Stimulated activated CD8-positive, alpha-beta memory T cell treated with anti-CD3 and anti-CD28 coated beads, Interleukin-15, amount 100 ng/mL, for 1 hour (primary cell): ENCODE results near the gene FTMT.
"Not testable (repeated sequence)": the region's sequence is repeated elsewhere in the genome, so short reads cannot be mapped to it uniquely, and the experiment has no call there.

ENCODE experiments used
- DNase-seq: peaks from one replicate; pipeline ENCODE4 v3.0.0-alpha.2; 2020; ENCODE audit warnings: low read depth

The FTMT gene

DNA sequence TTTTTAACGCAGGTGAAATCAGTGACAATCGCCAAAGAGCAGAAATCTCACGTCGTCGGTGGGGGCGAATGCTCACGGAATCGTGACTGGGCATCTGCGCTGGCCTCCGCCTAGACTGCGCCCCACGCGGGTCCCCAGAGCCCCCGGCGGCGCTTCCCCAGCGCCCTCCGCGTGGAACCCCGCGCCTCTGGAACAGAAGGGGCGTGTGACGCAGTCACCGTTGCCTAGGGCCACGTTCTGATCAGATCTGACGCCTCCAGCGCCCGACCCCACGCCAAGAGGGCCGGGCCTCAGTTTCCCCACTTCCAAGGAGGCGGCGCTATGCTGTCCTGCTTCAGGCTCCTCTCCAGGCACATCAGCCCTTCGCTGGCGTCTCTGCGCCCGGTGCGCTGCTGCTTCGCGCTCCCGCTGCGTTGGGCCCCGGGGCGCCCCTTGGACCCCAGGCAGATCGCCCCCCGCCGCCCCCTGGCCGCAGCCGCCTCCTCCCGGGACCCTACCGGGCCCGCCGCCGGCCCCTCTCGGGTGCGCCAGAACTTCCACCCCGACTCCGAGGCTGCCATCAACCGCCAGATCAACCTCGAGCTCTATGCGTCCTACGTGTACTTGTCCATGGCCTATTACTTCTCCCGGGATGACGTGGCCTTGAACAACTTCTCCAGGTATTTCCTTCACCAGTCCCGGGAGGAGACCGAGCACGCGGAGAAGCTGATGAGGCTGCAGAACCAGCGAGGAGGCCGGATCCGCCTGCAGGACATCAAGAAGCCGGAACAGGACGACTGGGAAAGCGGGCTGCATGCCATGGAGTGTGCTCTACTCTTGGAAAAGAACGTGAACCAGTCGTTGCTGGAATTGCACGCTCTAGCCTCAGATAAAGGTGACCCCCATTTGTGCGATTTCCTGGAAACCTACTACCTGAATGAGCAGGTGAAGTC, at the start of gene FTMT:
Gene FTMT (plus strand): TSS at position 240 of the 932 bp plus-strand sequence. CDS start 82 bp downstream, at position 322.
- no peak for DNase-seq

- DNase-seq = not testable (repeated sequence)
Observed at GRCh38 chr5:121805251-121805650, 46.4 kb upstream of the FTMT start.

GRCh38 chr5:121805911-121806310, 45.8 kb upstream of the FTMT start:
- DNase-seq = no peak

DNA sequence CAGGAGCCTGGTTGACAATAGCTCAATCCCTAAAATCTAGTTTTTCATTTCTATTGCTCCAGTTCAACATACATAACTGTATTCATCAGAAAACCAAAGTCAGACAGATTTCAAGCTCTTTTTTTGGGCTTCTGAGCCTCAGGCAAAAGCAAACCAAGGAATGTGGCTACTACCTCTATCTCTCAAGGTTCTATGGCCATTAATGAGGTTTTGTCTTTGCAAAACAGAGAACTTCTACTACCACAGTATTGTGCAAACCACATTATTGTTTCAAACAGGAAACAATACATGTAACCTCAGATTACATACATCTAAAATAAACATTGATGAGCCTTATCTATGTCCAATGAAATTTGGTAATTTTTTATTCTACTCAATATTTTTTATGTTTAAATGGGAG, 35.5 kb upstream of the FTMT start:
- DNase-seq = no peak

DNA sequence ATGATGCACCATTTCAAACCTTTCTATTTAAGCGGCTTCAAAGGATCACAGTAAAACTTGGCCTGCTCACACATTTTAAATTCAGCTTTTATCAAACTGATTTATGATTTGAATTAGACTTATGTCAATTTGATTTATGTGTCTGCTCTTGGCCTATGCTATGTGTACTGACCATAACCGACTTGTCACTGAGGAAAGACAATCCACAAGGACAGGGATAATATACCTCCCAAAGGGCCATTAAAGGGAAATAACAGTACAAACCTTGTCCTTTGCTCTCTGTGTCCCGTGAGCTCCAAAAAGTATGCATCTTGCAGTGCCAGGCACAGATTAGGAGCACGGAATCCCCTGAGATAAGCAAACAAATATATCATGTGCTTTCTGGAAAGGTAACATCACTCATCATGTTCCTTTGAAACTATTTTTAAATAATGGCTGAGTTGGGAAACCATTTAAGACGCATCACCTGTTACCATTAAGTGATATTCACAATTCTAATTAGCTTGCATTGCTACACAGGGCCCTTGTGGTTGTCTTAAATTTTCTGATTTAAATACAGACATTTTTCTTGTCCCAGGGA, 31.9 kb upstream of the FTMT start:
- DNase-seq = no peak

- no peak for DNase-seq
Observed at GRCh38 chr5:121833617-121834016, 18.1 kb upstream of the FTMT start.

DNA sequence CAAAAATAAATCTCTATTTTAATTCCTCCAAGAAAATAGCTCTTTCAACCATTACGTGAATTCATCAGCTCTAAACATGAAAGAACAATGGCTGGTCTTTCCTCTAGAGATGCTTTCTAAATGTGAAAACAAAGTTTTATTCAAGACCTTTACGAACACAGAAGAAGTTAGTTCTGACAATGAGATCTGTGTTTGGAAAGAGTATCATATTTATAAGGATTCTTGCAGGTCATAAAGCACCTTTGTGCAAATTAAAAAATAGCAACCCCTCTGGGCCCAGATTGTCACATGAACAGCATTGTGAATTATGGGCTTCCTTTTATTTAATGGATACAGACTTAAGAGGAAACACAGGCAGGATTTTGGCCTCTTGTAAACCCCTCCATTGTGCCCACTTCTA, 17.7 kb upstream of the FTMT start:
- DNase-seq = no peak

DNA sequence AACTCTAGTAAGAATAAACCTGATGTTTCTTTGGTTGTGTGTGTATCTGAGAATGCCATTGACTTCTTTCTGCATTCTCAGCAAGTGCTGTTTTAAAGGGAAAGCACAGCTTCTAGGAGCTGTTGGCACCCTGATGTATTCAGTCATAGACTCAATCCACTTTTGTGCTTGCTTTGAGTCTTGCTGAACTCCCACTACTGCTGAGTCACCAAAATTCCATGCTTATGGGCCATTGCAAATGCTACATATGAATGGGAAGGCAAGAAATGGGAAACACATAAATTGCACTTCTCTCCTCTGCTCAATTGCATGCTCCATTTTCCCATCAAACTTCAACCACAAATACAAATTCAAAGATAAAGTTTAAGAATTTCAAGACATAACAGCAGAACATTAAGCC, 9.8 kb upstream of the FTMT start:
- DNase-seq = no peak

GRCh38 chr5:121850272-121850671, 1.4 kb upstream of the FTMT start:
- no peak for DNase-seq

GRCh38 chr5:121853850-121854249, 2.2 kb downstream of the FTMT start:
- DNase-seq = no peak

DNA sequence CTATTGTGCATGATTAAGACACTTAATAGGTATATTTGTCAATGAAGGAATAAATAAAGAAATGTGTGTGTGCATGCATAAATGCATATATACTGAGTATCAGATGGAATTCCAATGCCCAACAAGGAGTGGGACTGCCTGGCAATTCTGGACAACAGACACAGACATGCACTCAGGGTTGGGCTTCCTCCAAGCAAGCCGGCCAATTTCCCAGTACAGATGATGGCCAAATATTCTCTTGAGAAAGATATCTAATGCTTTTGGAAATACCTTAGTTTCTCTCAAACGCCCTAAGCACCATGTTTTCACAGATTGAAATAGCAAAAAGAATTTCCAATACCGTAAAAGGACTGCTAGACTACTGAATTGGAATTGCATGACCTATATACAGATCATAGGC, 11.1 kb downstream of the FTMT start:
- no peak for DNase-seq

- DNase-seq = no peak
Observed at GRCh38 chr5:121863753-121864285, 12.1 kb downstream of the FTMT start.

DNA sequence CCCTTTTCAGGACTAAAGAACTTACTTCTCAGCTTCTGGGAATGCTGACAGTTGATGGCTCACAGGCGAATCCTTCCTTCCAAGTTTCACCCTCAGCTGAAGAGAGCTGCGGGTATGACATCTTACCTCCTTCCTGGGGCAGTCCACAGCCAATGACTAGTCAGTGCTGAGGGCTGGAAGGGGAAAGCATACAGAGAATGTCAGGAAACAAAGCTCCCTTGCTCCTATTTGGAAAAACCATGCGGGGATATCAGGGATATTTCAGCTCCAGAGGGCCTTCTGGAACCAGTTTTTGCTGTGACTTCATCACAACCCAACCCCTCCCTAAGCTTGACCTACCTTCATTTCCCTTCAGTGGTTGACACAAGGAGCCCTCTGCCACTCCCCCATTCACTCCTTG, 15.7 kb downstream of the FTMT start:
- DNase-seq = no peak

GRCh38 chr5:121870489-121870888, 18.8 kb downstream of the FTMT start:
- DNase-seq = no peak

GRCh38 chr5:121872856-121873255, 21.2 kb downstream of the FTMT start:
- no peak for DNase-seq

GRCh38 chr5:121873409-121873808, 21.7 kb downstream of the FTMT start:
- DNase-seq = no peak

GRCh38 chr5:121885630-121886029, 33.9 kb downstream of the FTMT start:
- DNase-seq = no peak

- DNase-seq = no peak
Observed at GRCh38 chr5:121887727-121888126, 36.0 kb downstream of the FTMT start.

DNA sequence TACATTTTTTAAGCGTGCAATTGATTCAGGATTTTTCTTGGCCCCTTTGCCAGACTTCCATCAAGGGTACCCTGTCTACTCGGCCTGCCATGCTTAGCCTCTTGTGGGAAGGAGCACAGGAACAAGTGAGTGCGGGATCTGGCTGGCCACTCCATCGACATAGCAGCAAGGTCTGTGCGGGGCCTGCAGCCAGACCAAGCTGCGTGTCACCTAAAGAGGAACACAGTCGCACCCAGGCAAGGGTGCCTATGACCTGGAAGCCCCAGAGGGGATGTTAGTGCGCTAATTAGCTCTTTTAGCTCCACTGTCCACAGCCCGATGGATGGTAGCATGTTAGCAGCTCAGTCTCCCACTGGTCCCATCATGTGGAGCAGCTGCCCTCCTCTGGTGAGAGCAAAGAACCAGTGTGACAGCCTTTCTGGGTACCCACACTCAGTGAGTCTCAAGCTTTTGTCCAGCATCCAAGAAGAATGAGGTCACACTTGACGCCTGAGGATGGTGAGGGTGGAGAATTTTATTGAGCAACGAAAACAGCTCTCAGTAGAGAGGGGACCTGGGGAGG, 38.7 kb downstream of the FTMT start:
- no peak for DNase-seq

DNA sequence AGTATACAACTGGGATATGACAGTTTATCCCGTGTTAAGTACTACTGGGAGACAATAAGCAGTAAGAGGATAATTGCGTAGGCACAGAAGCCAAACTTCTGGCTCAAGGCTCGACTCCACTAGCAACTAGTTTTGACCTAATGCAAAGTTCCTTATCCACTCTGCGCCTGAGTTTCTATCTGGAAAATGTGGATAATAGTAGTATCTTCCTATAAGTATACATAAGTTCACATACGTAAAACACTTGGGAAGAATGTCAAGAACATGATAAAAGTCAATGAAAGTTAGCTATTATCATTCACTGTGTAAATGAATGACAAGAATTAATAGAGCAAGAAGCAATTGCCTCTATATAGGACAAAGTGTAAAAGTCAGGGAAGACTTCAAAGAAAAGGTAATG, 45.7 kb downstream of the FTMT start:
- DNase-seq = no peak

- DNase-seq = no peak
Observed at GRCh38 chr5:121899346-121899745, 47.7 kb downstream of the FTMT start.
